ENCODE results near the gene MFSD6.

DNA sequence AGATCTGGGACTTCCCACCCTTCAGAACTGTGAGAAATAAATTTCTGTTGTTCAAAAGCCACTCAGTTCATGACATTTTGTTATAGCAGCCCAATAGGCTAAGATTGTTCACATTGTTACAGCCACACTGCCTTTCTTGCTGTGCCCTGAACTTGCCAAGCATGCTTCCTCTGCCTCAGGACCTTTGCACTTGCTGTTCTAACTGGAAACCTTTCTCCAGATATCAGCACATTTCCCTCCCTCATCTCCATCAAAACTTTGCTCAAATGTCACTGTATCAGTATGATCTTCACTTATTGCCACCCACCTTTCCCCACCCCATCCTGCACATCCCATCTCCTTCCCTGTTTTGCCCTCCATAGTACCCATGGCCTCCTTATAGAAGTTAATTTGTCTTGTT, 32.1 kb upstream of the MFSD6 start:
- TF ChIP-seq POLR2AphosphoS5 (IDR thresholded peaks at IDR 0.05) (no peak), RAD21 (conservative IDR thresholded peaks at IDR 0.05) (no peak), EP300 (conservative IDR thresholded peaks at IDR 0.05; ENCODE audit: poor library complexity, severe bottlenecking) (no peak), EZH2 (IDR thresholded peaks at IDR 0.05; ENCODE audit: borderline replicate concordance, insufficient read depth, low read length, poor library complexity, severe bottlenecking) (no peak), TAF1 (IDR thresholded peaks at IDR 0.05; ENCODE audit: low read depth) (no peak)
- TF ChIP-seq, protein P1, sequence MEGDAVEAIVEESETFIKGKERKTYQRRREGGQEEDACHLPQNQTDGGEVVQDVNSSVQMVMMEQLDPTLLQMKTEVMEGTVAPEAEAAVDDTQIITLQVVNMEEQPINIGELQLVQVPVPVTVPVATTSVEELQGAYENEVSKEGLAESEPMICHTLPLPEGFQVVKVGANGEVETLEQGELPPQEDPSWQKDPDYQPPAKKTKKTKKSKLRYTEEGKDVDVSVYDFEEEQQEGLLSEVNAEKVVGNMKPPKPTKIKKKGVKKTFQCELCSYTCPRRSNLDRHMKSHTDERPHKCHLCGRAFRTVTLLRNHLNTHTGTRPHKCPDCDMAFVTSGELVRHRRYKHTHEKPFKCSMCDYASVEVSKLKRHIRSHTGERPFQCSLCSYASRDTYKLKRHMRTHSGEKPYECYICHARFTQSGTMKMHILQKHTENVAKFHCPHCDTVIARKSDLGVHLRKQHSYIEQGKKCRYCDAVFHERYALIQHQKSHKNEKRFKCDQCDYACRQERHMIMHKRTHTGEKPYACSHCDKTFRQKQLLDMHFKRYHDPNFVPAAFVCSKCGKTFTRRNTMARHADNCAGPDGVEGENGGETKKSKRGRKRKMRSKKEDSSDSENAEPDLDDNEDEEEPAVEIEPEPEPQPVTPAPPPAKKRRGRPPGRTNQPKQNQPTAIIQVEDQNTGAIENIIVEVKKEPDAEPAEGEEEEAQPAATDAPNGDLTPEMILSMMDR (IDR thresholded peaks at IDR 0.05; ENCODE audit: poor library complexity, severe bottlenecking) = no peak
- TF ChIP-seq, protein P2, sequence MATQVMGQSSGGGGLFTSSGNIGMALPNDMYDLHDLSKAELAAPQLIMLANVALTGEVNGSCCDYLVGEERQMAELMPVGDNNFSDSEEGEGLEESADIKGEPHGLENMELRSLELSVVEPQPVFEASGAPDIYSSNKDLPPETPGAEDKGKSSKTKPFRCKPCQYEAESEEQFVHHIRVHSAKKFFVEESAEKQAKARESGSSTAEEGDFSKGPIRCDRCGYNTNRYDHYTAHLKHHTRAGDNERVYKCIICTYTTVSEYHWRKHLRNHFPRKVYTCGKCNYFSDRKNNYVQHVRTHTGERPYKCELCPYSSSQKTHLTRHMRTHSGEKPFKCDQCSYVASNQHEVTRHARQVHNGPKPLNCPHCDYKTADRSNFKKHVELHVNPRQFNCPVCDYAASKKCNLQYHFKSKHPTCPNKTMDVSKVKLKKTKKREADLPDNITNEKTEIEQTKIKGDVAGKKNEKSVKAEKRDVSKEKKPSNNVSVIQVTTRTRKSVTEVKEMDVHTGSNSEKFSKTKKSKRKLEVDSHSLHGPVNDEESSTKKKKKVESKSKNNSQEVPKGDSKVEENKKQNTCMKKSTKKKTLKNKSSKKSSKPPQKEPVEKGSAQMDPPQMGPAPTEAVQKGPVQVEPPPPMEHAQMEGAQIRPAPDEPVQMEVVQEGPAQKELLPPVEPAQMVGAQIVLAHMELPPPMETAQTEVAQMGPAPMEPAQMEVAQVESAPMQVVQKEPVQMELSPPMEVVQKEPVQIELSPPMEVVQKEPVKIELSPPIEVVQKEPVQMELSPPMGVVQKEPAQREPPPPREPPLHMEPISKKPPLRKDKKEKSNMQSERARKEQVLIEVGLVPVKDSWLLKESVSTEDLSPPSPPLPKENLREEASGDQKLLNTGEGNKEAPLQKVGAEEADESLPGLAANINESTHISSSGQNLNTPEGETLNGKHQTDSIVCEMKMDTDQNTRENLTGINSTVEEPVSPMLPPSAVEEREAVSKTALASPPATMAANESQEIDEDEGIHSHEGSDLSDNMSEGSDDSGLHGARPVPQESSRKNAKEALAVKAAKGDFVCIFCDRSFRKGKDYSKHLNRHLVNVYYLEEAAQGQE (IDR thresholded peaks at IDR 0.05; ENCODE audit: borderline replicate concordance) = no peak

All from neural cell (in vitro differentiated cells).